Stimulated activated CD8-positive, alpha-beta memory T cell treated with anti-CD3 and anti-CD28 coated beads, Interleukin-2, amount 100 ng/mL, for 48 hours (primary cell): ENCODE data around the gene NCOR1.
"Not testable (repeated sequence)": the region's sequence is repeated elsewhere in the genome, so short reads cannot be mapped to it uniquely, and the experiment has no call there.

Experiments used
- DNase-seq, 2 donors: peaks; one replicate each; pipeline ENCODE4 v3.0.0-alpha.2; 2020; ENCODE audit warnings: low read depth in 2 of 2

The NCOR1 gene

DNA sequence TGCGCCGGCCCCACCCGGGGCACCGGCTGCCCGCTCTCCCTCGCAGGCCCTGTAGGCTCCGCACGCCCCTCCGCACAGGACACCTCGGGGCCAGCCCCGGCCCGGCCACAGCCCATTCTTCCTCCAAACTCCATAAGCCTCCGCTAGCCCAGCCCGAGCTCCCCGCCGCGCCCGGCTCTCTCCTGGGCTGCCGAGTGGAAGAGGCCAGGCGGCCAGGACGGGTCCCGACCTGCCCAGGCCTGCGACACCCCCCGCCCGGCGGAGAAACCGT lies 397 bp downstream of the NCOR1 start:
- DNase-seq = peak; percentile 22 to 32

DNA sequence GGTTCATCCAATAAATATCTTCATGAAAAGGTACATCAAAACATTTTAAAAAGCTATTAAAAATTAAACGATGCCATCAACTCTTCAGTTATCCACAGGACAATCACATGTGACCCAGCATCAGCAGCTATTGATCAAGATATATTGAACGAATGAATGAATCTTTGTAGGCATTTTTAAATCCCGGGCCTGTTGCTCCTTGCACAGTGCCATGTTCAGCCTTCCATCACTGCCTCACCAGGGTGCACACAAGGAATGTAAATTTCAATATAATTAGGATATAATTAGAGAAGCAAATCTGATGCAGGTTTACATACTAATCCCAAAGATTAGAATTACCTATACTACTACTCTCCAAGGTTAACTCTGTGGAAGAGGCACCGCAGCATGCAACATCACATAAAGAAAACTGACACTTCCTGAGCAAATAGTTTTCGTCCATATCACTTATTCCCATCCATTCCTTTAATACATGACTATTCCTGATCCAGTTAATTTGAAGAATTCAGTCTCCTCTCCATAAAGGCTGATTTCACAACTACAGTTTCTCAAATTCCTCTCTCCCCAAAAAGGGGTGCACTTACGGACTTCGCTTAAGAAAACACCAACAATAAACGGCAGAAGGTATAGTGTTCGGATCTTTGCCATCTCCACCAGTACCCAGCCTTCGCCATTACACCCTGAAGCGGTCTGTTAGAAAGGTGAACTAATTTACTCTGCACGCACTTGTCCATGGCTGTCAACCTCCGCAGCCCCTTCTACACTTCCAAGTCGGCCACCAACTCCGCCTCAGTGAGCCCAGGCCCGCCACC lies 938 bp downstream of the NCOR1 start:
- DNase-seq = no peak

- DNase-seq = no peak
Measured at GRCh38 chr17:16212793-16213192, 2.5 kb downstream of the NCOR1 start.

GRCh38 chr17:16211590-16211989 lies 3.7 kb downstream of the NCOR1 start:
- DNase-seq = no peak

GRCh38 chr17:16204763-16205162 lies 10.6 kb downstream of the NCOR1 start:
- not testable (repeated sequence) for DNase-seq

GRCh38 chr17:16202554-16203500 lies 12.5 kb downstream of the NCOR1 start:
- not testable (repeated sequence) for DNase-seq

DNA sequence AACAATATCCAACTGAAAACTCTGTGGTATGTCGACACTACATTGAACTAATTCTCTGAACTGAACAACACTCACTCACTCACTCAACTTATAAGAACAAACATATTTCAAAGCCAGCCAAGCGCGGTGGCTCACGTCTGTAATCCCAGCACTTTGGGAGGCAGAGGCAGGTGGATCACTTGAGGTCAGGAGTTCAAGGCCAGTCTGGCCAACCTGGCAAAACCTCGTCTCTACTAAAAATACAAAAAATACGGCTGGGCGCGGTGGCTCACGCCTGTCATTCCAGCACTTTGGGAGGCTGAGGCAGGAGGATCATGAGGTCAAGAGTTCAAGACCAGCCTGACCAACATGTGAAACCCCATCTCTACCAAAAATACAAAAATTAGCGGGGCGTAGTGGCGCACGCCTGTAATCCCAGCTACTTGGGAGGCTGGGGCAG lies 13.6 kb downstream of the NCOR1 start:
- DNase-seq = not testable (repeated sequence)

DNA sequence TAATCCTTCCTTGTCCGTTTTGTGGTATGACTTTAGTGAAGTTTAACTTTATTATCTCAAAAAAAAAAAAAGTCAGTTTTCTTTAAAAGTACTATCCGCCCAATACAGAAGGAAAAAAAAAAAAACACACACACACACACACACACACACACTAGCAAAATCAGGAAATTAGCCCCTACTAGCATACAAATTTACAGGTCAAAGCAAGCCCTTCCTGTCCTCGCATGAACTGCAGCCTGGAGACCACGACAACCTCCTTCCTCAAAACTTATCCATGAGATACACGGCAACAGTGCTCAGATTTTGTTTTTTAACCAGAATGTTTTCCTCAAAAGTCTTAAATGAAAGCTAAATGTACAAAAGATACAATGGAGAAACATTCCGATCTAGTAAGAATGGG lies 16.2 kb downstream of the NCOR1 start:
- no peak for DNase-seq

- DNase-seq = no peak
Measured at GRCh38 chr17:16197276-16197675, 18.1 kb downstream of the NCOR1 start.

DNA sequence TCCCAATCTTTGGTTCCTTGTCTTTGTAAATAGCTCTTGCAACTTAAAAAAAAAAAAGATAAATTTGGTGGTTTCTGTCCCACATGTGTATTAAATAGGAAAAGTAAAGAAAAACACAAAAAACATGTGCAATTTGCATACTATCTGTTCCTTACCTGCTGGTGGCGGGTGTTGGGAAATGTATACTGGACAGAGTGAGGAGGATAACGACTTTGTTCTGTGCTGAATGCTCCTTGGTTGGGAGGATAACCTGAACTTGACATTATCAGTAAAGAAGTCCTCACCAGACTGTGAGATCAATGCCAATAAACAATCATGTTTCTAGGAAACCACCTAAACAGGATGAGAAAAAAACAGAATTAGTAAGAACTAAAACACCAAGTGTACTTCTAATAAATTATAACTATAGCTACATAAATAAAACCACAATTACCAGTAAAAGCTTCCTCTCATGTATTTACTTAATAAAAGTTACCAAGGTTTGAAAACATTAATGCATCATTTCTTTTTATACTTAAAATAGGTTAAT lies 21.0 kb downstream of the NCOR1 start:
- DNase-seq = not testable (repeated sequence)

DNA sequence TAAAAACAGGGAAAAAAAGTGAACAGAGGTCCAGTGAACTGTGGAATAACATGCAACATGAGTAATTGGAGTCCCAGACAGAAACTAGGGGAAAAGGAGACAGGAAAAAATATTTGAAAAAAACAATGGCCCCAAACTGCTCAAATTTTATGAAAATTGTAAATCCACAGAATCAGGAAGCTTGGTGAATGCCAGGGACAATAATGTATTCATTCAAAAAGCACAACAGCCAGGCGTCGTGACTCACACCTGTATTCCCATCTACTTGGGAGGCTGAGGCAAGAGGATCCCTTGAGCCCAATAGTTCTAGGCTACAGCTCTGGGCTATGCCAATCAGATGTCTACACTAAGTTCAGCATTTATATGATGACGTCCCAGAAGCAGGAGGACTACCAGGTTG lies 23.7 kb downstream of the NCOR1 start:
- DNase-seq = no peak

- no peak for DNase-seq
Measured at GRCh38 chr17:16190703-16191360, 24.5 kb downstream of the NCOR1 start.

- DNase-seq = no peak
Measured at GRCh38 chr17:16189791-16190348, 25.5 kb downstream of the NCOR1 start.

DNA sequence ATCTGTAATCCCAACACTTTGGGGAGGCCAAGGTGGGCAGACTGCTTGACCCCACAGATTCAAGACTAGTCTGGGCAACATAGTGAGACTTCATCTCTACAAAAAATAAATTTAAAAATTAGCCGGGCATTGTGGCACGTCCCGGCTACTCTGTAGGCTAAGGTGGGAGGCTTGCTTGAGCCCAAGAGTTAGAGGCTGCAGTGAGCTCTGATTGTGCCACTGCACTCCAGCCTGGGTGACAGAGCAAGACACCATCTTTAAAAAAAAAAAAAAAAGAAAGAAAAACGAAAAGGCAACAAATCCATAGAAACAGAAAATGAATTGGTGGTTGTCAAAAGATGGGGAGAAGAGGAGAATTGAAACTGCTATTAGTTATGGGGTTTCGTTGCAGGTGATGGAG lies 27.7 kb downstream of the NCOR1 start:
- no peak for DNase-seq

DNA sequence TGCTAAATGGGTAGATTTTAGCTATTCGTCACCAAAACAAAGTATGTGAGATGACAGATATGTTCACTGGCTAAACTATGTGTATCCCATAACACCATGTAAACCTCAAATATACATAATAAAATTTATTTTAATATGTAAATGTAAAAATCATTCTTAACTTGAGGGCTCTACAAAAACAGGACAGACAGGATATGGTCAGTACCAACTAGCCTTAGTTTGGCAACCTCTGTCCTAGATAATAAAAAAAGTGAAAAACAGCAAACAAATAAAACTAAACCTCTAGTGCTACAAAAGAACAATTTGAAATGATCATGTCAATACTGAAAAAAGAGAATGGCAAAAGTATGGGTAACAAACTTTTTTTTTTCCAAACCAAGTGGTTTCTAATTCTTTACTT lies 33.8 kb downstream of the NCOR1 start:
- no peak for DNase-seq

GRCh38 chr17:16178836-16179235 lies 36.5 kb downstream of the NCOR1 start:
- DNase-seq = no peak

DNA sequence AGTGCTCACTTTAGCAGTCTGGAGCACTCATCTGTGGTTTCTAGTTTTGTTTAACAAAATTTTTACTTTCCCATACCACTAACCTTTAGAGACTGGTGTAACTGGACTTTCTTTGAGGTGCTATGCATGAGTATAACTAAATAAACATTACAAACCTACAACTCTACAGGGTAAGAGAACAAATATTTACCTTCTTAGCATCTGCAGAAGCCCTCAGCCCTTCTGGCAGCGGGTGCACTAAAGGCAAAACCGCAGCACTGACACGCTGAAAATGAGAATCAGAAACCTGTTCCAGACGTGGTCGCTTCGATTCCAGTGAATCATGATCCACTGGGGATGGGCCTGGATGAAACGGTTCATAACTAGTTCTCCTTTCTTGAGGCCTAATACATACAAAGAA lies 43.7 kb downstream of the NCOR1 start:
- no peak for DNase-seq

DNA sequence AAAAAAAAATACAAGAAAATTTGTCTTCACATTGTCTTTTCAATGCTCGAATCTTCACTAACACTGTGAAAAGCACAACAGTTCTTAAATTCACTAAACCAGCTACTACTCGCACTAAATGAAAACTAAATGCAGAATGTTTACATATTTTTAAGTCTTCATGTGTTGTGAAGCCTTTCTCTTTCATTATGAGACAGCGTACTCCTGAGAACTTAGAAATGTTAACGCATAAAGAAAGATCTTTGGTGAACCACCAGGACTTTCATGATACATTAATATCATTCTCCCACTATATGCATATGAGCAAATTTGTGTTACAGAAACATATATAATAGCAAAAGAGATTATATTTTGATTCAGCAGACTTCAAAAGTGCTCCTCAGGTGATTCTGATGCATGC lies 48.6 kb downstream of the NCOR1 start:
- not testable (repeated sequence) for DNase-seq

GRCh38 chr17:16158714-16159113 lies 56.6 kb downstream of the NCOR1 start:
- no peak for DNase-seq

DNA sequence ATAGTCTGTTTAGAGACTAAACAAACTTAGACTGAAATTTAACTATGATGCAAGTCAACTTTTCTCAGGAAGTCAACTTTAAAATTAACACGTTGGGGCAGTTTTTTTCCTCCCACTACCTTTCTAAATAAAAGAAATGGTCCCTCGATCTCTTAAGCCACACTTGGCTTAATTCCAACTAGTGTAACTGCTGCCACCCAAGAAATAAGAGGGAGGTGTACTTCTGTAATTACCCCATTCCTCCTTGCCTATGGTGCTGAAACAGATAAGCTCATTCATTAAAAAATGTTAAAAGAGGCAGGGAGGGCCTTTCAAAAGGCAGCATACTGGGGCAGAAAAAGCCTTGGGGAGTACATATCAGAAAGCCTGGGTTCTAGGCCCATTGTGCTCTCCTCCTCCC lies 59.8 kb downstream of the NCOR1 start:
- DNase-seq = no peak

- not testable (repeated sequence) for DNase-seq
Measured at GRCh38 chr17:16152326-16152725, 63.0 kb downstream of the NCOR1 start.
